DMS153 treated with DMSO at 0.1 percent for 48 hours (cell line): Measurements from ENCODE around the gene LAMTOR2.
A peak's percentile ranks its signal among the peaks of the same experiment; 100 is the strongest.

Experiments
- DNase-seq: peaks from one replicate; lab custom pipeline; 2025; ENCODE audit not compliant: unreplicated experiment; lab: John Stamatoyannopoulos, UW

Gene LAMTOR2

GRCh38 chr1:156074661-156075060 is 20.1 kb downstream of the LAMTOR2 start:
- no peak for DNase-seq

GRCh38 chr1:156075162-156075561 is 20.6 kb downstream of the LAMTOR2 start:
- no peak for DNase-seq

- no peak for DNase-seq
These were observed 21.2 kb downstream of the LAMTOR2 start for GRCh38 chr1:156075775-156076204.

DNA sequence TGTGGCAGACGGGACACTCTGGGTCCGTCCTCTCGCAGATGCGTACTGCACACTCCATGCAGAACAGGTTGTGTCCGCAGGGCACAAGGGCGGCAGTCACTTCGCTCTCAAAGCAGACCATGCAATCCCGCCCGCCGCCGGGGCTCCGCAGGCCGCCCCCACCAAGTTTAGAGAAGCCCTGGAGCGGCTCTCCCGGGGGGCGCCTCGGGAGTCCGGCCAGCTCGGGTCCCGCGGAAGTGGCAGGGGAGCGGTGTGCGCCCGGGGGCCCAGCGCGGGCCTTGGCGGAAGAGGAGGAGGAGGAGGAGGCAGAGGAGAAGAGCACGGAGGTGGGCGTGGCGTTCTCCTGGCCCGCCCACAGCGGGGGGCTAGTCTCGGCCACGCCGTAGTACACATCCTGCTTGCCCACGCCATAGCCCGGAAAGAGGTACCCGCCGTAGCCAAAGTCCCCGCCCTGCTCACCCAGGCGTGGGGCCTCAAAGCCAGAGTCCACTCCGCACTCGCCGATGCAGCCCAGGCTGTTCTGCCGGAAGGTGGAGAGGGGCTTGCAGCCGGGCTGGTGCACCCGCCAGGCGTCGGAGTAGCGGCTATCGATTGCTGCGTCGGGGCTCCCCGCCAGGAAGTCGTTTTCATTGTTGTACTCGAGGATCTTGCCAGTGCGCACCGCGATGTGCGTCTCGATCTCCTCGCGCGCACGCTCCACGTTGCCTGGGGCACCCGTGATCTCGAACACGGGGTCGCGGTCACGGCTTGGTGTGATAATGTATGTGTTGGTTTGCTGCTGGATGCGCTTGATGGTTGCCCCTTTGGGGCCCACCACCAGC is 22.2 kb downstream of the LAMTOR2 start:
- no peak for DNase-seq

DNA sequence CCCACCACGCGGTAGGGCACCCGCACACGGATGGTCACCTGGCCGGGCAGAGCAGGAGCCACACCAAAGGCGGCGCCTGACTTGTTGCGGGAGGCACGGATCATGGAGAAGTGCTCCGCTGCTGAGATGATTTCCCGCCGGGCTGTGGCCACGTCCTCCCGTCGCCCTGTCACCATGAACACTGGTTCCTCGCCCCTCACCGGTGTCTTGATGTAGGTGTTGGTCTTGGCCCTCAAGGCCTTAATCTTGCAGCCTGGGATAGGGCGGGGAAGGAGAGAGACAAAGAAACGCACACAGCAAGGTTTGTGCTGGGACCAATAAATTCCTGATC is 22.8 kb downstream of the LAMTOR2 start:
- DNase-seq = no peak

DNA sequence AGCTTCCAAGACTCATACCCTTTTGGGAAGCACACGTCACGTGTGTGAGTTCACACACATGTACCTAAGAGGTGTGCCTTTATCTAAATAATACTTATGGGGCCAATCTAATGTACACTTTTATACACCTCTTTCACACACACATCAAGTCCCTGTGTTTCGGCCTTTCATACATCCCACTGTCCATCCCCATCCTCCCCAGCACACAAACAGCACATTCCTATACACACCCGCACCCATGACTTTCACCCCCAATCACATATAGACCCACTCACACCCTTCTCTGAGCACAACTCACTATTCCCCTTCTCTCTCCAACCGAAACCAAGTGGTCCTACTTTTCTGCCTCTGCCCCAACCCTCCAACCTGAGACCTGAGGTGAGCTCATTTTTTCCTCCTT is 24.1 kb downstream of the LAMTOR2 start:
- DNase-seq = no peak

DNA sequence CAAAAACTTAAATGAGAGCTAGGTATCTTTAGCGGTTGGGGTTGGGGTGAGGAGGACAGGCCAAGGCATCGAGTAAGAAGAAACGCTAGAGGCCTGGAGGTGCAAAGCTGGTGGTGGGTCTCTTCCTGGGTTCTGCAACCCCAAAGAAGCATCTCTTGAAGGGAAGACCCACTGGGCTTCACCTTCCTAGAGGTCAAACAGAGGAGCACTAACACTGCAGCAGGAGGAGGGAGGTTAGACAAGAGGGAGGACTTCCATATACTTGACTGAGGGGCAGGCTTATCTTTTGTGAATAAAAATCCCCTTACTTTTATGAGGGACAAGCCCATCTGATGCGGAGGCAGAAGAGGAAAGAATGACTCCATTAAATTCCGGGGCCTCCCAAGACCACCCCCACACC is 25.2 kb downstream of the LAMTOR2 start:
- DNase-seq = no peak

DNA sequence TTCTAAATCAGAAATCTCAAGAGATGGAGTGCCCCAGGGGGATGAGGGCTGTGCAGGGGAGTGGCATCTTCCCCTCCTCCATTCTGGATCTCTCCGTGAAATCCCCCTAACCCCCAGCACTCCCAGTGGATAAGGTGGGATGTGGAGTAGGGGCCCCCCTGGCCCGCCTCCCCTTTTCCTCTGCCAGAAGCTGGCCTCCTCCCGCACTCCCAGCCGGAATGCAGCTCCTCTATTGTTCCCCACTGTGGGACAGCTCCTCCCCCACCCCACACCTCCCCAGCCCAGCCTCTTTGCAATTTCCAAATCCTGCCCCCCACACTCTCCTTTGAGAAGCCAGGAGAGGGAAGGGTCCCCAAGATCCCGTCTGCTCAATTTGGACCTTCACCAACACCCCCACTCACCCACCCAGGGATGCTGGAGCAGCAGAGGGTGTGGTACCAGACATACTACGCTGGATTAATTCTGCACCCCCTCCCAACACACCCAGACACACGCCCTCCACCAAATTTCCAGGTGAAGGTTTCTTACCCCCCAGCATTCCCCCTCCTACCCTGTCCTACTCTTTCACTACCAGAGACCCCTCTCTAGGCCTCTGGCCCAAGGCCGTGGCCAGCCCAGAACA is 25.8 kb downstream of the LAMTOR2 start:
- DNase-seq = no peak

DNA sequence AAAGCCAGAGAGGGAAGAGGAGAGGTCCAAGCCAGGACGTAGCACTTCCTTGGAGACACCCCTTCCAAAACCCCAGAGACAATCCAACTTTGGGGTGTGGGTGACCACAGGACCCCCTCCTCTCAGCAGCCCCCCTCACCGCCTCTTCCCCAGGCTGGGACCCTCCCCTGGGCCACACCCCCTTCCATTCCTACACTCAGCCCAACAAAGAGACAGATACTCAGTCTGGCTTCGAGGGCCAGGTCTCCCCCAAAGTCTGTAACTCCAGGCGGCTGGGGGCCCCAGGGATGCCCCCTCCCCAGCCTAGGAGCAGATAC is 26.2 kb downstream of the LAMTOR2 start:
- DNase-seq = no peak

DNA sequence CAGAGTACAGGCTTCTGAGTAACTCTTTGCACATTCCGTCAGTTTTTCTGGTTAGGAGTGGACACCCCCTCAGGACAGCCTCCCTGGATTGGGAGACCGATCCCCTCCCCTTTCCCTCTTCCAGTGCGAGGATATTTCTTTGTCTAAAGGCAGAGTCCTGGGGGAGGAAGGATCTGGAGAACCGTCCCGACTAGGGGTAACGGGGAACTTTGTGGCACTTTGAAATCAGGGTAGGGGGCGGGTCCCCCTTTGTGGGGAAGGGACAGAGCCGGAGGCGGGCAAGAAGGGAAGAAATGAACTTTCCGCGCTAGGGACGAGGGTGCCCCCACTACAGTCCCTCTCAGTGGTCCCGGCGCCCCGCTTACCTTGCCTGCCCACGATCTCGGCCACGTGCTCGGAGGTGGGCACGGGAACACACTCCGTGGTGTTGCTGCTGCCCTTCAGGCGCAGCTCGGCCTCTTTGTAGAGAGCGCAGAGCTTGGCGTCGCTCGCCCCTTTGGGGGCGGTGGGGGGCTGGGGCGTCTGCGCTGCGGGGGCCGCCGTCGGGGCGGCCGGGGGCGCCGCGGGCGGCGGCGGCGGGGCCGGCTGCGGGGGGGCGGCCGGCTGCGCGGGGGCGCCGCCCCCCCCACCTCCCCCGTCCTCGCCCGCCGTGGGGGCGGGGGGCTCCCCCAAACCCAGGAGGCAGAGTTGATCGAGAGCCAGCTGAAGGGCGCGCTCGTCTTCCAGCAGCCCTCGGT is 26.8 kb downstream of the LAMTOR2 start:
- DNase-seq = no peak

GRCh38 chr1:156081917-156082308 is 27.3 kb downstream of the LAMTOR2 start:
- DNase-seq = no peak

GRCh38 chr1:156082309-156083091 is 27.9 kb downstream of the LAMTOR2 start, which contains the start of gene MEX3A:
Gene MEX3A (minus strand): TSS chr1:156082465. CDS start chr1:156081998, 467 bp downstream.
- DNase-seq = peak; percentile 73

GRCh38 chr1:156083800-156084790 is 29.5 kb downstream of the LAMTOR2 start:
- no peak for DNase-seq

- DNase-seq = no peak
These were observed 31.7 kb downstream of the LAMTOR2 start for GRCh38 chr1:156086256-156086662.

DNA sequence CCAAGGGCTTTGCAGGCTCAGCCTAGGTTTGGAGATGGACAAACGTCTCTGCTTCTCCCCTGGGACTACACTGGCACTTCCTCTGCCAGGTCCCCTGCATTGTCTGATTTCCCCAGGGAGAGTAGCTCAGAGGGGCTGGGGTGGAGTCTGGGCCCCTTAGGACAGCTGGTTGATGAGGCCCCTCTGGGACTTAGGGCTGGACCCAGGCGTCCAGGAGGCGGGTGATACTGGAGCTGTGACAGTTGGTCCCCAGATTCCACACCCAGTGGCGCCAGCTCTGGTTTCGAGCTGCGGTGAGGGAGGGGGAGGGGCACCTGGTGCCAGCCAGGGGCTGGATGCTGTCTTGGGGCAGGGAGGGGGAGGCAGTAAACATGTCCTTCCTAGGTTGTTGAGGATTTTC is 35.1 kb downstream of the LAMTOR2 start:
- DNase-seq = peak; percentile 94

GRCh38 chr1:156090138-156090839 is 35.7 kb downstream of the LAMTOR2 start:
- DNase-seq = no peak

GRCh38 chr1:156090840-156091188 is 36.2 kb downstream of the LAMTOR2 start:
- DNase-seq = peak; percentile 93

GRCh38 chr1:156091610-156092009 is 37.0 kb downstream of the LAMTOR2 start:
- no peak for DNase-seq

- DNase-seq = no peak
These were observed 41.4 kb downstream of the LAMTOR2 start for GRCh38 chr1:156095906-156096508.
